Endodermal cell (in vitro differentiated cells): Measurements from ENCODE around the gene PTPN1. TPM values are rescaled to one million over a fixed set of nuclear protein-coding genes. Genes with fewer than 3 reads are reported as not detected.

Source experiments
- DNase-seq: peaks from one replicate; pipeline ENCODE4 v3.0.0-alpha.2; 2017
- H3K27ac ChIP-seq: 2 replicates; pipeline ENCODE4 v1.5.1; 2013; ENCODE audit warnings: mild to moderate bottlenecking, low read depth, low read length, moderate library complexity
- H3K27me3 ChIP-seq: 2 replicates; pipeline ENCODE4 v1.6.1; 2013; ENCODE audit warnings: mild to moderate bottlenecking, low read length, moderate library complexity; ENCODE audit not compliant: insufficient read depth, control insufficient read depth, poor library complexity, severe bottlenecking
- H3K36me3 ChIP-seq: 2 replicates; pipeline ENCODE4 v1.7.0; 2013; ENCODE audit warnings: mild to moderate bottlenecking, low read length, moderate library complexity; ENCODE audit not compliant: control insufficient read depth, insufficient read depth
- H3K4me1 ChIP-seq: one replicate; pipeline ENCODE4 v1.7.0; 2013; ENCODE audit warnings: low read length; ENCODE audit not compliant: control insufficient read depth, insufficient read depth
- H3K4me3 ChIP-seq: 2 replicates; pipeline ENCODE4 v1.5.1; 2013; ENCODE audit warnings: mild to moderate bottlenecking, low read length, moderate library complexity
- H3K9ac ChIP-seq: 2 replicates; pipeline ENCODE4 v1.6.1; 2013; ENCODE audit warnings: mild to moderate bottlenecking, low read length, moderate library complexity; ENCODE audit not compliant: poor library complexity, severe bottlenecking; ENCODE audit errors: extremely low read depth
- H3K9me3 ChIP-seq: 2 replicates; pipeline ENCODE4 v1.6.1; 2013; ENCODE audit warnings: mild to moderate bottlenecking, low read length, moderate library complexity; ENCODE audit not compliant: control insufficient read depth
- H3K27ac Mint-ChIP-seq: 2 replicates; pipeline ENCODE4 v1.8.0; 2020; ENCODE audit warnings: mixed read lengths
- H3K27me3 Mint-ChIP-seq: 2 replicates; pipeline ENCODE4 v1.8.0; 2021; ENCODE audit warnings: mild to moderate bottlenecking, mixed read lengths; ENCODE audit not compliant: insufficient read depth
- H3K36me3 Mint-ChIP-seq: 2 replicates; pipeline ENCODE4 v1.8.0; 2020; ENCODE audit warnings: low read depth, mixed read lengths
- H3K4me1 Mint-ChIP-seq: 2 replicates; pipeline ENCODE4 v1.8.0; 2020; ENCODE audit warnings: mixed read lengths
- H3K4me3 Mint-ChIP-seq: 2 replicates; pipeline ENCODE4 v1.8.0; 2020; ENCODE audit warnings: mild to moderate bottlenecking, moderate library complexity, mixed read lengths
- H3K9me3 Mint-ChIP-seq: 2 replicates; pipeline ENCODE4 v1.8.0; 2020; ENCODE audit warnings: mild to moderate bottlenecking, mixed read lengths
- WGBS, 2 experiments: methylation state at CpG; one replicate each; pipeline versions ENCODE4 v1.1.5 to v1.1.7; 2013; ENCODE audit warnings: missing lambda C conversion rate in 2 of 2, mixed read lengths in 1 of 2; ENCODE audit not compliant: insufficient coverage in 1 of 2, insufficient read length in 1 of 2; 5-methylcytosine and 5-hydroxymethylcytosine counted together
- total RNA-seq, 2 donors: library from RNA; stranded (reverse); fragmentation: NEBNext Ultra II Directional in 1 of 2; extraction: Animal tissue kit (Norgen Biotek cat#: 25700) in 1 of 2; gene quantifications; 2 replicates in 1 of 2; 3 replicates in 1 of 2; pipeline ENCODE4 v1.2.1, GENCODE V29; 2021
- TF ChIP-seq, protein P1 (sequence below): fragments of 200-600 bp; sonication (generic); conservative IDR thresholded peaks from 2 replicates; pipeline ENCODE4 v1.5.0; 2021; ENCODE audit warnings: antibody characterized with exemption, mild to moderate bottlenecking

PTPN1 gene
- total RNA-seq, 2 donors from 2014 or later: 25.4 to 28.7 TPM

DNA sequence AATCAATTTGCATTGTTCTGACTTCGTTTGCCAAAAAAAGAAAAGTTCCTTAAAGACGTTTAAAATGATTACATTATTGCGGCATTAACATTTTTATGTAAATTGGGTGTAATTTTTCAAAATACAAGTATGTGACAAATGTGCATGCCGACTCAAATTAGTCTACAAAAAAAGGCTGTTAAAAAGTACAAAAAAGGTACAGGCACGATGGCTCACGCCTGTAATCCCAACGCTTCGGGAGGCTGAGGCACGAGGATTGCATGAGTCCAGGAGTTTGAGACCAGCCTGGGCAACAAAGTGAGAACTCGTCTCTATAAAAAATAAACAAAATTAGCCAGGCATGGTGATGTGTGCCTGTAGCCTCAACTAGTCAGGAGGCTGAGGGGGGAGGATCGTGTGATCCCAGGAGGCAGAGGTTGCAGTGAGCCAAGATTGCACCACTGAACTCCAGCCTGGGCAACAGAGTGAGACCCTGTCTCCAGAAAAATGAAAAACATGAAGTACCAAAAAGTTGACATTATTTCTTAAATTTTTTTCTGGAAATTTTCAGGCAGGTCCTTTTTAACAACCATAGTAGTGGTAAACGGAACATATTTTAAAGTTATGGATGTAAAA, 90.2 kb downstream of the PTPN1 start:
- H3K4me3 ChIP-seq: no peak overlapping the region
- no peaks in the 10 kb centered on the region for H3K4me1 ChIP-seq
- Mint-ChIP-seq H3K4me3 (no peak overlapping the region), H3K27me3 (peaks cover 4% of the 10 kb centered on the region), H3K9me3 (peaks cover 1% of the 10 kb centered on the region), H3K4me1 (peaks cover 4% of the 10 kb centered on the region), H3K27ac (no peak overlapping the region), H3K36me3 (no peaks in the 10 kb centered on the region)
- no peaks in the 10 kb centered on the region for H3K27me3 ChIP-seq
- DNase-seq: no peak
- WGBS, 2 experiments: 94 to 97% methylated on average over 11 to 12 of the region's 12 CpGs
- TF ChIP-seq, protein P1, sequence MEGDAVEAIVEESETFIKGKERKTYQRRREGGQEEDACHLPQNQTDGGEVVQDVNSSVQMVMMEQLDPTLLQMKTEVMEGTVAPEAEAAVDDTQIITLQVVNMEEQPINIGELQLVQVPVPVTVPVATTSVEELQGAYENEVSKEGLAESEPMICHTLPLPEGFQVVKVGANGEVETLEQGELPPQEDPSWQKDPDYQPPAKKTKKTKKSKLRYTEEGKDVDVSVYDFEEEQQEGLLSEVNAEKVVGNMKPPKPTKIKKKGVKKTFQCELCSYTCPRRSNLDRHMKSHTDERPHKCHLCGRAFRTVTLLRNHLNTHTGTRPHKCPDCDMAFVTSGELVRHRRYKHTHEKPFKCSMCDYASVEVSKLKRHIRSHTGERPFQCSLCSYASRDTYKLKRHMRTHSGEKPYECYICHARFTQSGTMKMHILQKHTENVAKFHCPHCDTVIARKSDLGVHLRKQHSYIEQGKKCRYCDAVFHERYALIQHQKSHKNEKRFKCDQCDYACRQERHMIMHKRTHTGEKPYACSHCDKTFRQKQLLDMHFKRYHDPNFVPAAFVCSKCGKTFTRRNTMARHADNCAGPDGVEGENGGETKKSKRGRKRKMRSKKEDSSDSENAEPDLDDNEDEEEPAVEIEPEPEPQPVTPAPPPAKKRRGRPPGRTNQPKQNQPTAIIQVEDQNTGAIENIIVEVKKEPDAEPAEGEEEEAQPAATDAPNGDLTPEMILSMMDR: no peak
- H3K27ac ChIP-seq: no peak overlapping the region
- no peaks in the 10 kb centered on the region for H3K36me3 ChIP-seq
- no peaks in the 10 kb centered on the region for H3K9me3 ChIP-seq
- no peak overlapping the region for H3K9ac ChIP-seq

DNA sequence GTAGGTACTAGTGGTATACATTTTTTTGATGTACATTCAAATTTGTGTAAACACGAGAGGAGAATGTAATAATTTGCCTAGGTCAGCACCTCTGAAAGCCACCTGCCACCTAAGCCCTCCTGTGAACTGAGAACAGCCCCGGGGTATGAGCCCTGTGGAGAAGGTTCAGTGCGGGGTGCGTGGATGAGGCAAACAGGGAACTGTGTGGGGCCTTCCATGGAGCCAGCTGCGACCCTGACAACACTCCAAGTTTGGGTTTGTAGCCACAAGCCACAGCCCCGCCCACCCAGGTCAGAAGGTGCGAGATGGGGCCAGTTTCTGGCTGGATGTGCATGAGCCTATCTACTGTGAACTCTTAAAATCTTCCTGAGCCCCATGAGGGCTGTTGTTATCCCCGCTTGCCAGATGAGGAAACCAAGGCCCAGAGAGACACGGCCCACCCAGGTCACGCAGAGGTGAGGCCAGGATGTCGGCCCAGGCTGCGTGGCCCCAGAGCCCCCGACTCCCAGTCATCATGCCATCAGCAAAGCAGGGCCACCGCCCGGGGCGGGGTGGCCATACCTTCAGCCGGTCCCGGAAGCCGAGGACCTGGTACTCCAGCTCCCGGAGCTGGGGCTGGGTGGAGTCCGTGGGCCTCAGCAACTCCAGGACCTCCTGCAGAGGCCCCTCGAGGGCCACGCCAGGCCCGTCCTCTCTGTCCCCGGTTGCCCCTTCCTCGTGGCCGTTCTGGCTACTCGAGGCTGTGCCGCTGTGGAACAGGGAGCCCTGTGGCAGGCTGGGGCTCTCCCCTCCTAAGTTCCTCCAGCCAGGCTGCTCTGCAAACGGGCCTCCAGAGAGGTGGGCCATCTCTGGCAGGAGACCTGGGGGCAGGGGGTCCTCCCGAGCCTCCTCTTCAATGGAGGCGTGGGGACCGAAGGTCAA, 91.6 kb downstream of the PTPN1 start:
- Histone ChIP-seq H3K4me3 (no peak overlapping the region), H3K27me3 (no peaks in the 10 kb centered on the region), H3K9ac (no peak overlapping the region), H3K36me3 (no peaks in the 10 kb centered on the region), H3K4me1 (no peaks in the 10 kb centered on the region), H3K27ac (no peak overlapping the region), H3K9me3 (no peaks in the 10 kb centered on the region)
- DNase-seq: no peak
- H3K27ac Mint-ChIP-seq: no peak overlapping the region
- no peak overlapping the region for H3K4me3 Mint-ChIP-seq
- TF ChIP-seq, protein P1: no peak
- 91 to 95% methylated on average over 27 to 33 of the region's 33 CpGs for WGBS, 2 experiments
- H3K27me3 Mint-ChIP-seq: no peaks in the 10 kb centered on the region
- H3K36me3 Mint-ChIP-seq: no peaks in the 10 kb centered on the region
- no peaks in the 10 kb centered on the region for H3K4me1 Mint-ChIP-seq
- peaks cover 1% of the 10 kb centered on the region for H3K9me3 Mint-ChIP-seq

DNA sequence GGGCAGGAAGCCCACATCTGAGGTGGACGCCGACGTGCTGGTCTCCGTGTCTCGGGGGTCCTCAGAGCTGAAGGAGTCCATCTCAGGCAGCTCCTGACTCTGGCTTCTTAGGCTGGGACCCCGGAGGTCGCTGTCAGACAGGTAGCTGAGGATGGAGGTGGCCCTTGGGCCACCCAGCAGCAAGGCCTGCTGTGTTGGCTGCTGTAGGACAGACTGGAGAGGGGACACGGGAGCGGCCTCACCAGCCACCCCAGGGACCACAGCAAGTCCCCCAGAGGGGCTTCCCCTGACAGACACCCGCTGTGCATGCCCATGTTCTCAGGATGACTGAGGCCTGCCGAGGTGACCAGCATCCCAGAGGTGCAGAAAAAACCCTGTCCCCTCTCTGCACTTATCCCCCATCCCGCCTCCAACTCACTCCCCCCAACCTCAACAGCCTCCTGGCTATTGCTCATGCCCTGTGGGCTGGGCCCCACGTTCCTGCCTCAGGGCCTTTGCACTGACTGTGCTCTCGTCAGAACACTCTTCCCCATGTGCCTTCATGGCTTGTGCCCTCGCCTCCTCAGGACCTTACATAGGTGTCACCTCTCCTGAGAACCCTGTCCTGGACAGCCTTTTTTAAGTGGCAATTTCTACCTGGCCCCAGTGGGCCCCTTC, 92.4 kb downstream of the PTPN1 start:
- Mint-ChIP-seq H3K27ac (no peak overlapping the region), H3K4me1 (no peaks in the 10 kb centered on the region), H3K27me3 (no peaks in the 10 kb centered on the region), H3K4me3 (no peak overlapping the region), H3K36me3 (no peaks in the 10 kb centered on the region), H3K9me3 (peaks cover 1% of the 10 kb centered on the region)
- Histone ChIP-seq H3K9me3 (no peaks in the 10 kb centered on the region), H3K9ac (no peak overlapping the region), H3K27me3 (no peaks in the 10 kb centered on the region), H3K36me3 (no peaks in the 10 kb centered on the region), H3K27ac (no peak overlapping the region), H3K4me3 (no peak overlapping the region), H3K4me1 (no peaks in the 10 kb centered on the region)
- TF ChIP-seq, protein P1: no peak
- no peak for DNase-seq
- 95 to 97% methylated on average over 11 to 15 of the region's 15 CpGs for WGBS, 2 experiments
